Epithelial cell of esophagus (primary cell): Measurements from ENCODE around the gene C19orf25.
A peak's percentile ranks its signal among the peaks of the same experiment; 100 is the strongest.

Experiments used
- DNase-seq: peaks from one replicate; pipeline ENCODE4 v3.0.0; 2010; ENCODE audit warnings: low read depth
- H3K4me3 ChIP-seq: 2 replicates; pipeline ENCODE4 v1.5.1; 2011; ENCODE audit warnings: mild to moderate bottlenecking, low read length, control low read depth
- CTCF ChIP-seq: IDR thresholded peaks from 2 replicates; pipeline ENCODE4 v1.5.1; 2011; ENCODE audit warnings: low read depth, mild to moderate bottlenecking, low read length, control low read depth, inconsistent platforms; ENCODE audit not compliant: insufficient read depth; ENCODE audit errors: missing control alignments

C19orf25 gene

GRCh38 chr19:1457031-1457739 lies 21.8 kb downstream of the C19orf25 start:
- DNase-seq: peak; percentile 42
- no peak overlapping the region for H3K4me3 ChIP-seq
- peak; percentile 11 for TF ChIP-seq CTCF

GRCh38 chr19:1456121-1456900 lies 22.7 kb downstream of the C19orf25 start:
- no peak overlapping the region for H3K4me3 ChIP-seq
- no peak for TF ChIP-seq CTCF
- DNase-seq: no peak

- peak; percentile 89 for DNase-seq
- no peak overlapping the region for H3K4me3 ChIP-seq
- TF ChIP-seq CTCF: no peak
Measured at GRCh38 chr19:1455336-1456120, 23.5 kb downstream of the C19orf25 start.

- no peak overlapping the region for H3K4me3 ChIP-seq
- peak; percentile 87 for DNase-seq
- TF ChIP-seq CTCF: no peak
Measured at GRCh38 chr19:1455002-1455335, 24.0 kb downstream of the C19orf25 start.

- H3K4me3 ChIP-seq: no peak overlapping the region
- TF ChIP-seq CTCF: no peak
- peak; percentile 70 for DNase-seq
Measured at GRCh38 chr19:1453525-1454364, 25.3 kb downstream of the C19orf25 start.

- TF ChIP-seq CTCF: no peak
- no peak overlapping the region for H3K4me3 ChIP-seq
- no peak for DNase-seq
Measured at GRCh38 chr19:1452802-1453524, 26.1 kb downstream of the C19orf25 start.
